Mammary microvascular endothelial cell (primary cell): ENCODE results near the gene DACH1. TPM values are rescaled to one million over a fixed set of nuclear protein-coding genes. Genes with fewer than 3 reads are reported as not detected.

Experiments used
- total RNA-seq: library from RNA; depleted of rRNA; stranded (reverse); fragments of >200 nt; gene quantifications from 2 replicates; pipeline ENCODE4 v1.2.3, GENCODE V29; 2015

Gene DACH1
- 4.1 and 4.2 TPM in 2 replicates for total RNA-seq

DNA sequence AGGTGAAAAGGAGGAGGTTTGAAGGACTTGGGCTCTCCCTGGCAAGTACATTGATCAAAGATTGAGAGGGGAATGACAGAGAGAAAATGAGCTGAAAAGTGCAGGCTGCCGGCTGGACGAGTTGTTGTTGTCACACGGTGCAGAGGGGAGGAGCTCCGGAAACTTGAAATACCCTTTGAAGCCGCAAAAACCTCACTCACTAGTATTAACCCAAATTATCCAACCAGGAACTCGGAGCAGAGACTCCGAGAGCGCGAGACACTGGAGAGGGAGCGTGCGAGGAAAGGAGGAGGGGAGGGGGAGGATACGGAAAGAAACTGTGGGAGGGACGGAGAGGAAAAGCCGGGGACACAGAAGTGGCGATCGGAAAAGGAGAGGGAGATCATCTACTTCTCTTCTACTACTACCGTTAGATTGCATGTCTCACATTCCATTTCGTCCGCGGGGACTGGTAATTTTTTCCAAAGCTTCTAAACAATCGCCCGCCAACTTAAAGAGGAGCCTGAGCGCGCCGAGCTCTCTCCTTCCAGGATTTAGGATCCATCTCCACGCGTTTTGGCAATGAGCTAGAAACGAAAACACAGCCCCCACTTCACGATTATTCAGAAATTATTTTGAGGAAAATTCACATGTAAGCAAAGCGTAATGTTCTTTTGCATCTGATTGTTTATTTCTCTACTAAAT lies at the start of gene DACH1:
TSS of gene DACH1 (minus strand) at position 74 of the 684 bp plus-strand sequence.

